Prostate gland (tissue), 2 donors: ENCODE data around the gene PPP1CB.

Experiments used
- POLR2A ChIP-seq: fragments of 450-650 bp; IDR thresholded peaks from one replicate; pipeline ENCODE4 v1.6.1; 2016; ENCODE audit warnings: antibody characterized with exemption, mild to moderate bottlenecking
- TF ChIP-seq, protein P1 (sequence below), 4 experiments: fragments of 200-600 bp in 2 of 4; fragments of 450-650 bp in 2 of 4; sonication (generic) in 2 of 4; IDR thresholded peaks; 1 replicate in 3 of 4; 2 replicates in 1 of 4; pipeline ENCODE4 v1.5.1; 2016 to 2019; ENCODE audit warnings: antibody characterized with exemption in 4 of 4, mild to moderate bottlenecking in 2 of 4, moderate library complexity in 2 of 4

DNA sequence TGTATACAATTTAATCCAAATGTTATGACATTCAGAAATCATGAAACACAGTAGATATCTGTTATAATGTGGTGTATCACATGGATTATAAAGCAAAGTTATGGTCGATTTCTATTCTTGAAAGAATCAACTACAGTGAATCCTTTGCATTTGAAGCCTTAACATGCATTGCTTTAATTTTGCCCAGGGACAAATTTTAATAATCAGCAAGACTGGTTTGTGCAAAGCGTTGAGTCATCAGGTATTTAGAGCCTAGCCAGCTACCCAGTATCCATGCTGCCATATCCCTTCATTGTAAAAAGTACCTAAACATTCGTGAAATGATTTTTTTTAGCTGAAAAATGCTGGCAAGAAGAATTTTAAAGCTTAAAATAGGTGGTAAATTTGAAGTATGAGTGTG, 50.1 kb downstream of the PPP1CB start:
- TF ChIP-seq, protein P1, sequence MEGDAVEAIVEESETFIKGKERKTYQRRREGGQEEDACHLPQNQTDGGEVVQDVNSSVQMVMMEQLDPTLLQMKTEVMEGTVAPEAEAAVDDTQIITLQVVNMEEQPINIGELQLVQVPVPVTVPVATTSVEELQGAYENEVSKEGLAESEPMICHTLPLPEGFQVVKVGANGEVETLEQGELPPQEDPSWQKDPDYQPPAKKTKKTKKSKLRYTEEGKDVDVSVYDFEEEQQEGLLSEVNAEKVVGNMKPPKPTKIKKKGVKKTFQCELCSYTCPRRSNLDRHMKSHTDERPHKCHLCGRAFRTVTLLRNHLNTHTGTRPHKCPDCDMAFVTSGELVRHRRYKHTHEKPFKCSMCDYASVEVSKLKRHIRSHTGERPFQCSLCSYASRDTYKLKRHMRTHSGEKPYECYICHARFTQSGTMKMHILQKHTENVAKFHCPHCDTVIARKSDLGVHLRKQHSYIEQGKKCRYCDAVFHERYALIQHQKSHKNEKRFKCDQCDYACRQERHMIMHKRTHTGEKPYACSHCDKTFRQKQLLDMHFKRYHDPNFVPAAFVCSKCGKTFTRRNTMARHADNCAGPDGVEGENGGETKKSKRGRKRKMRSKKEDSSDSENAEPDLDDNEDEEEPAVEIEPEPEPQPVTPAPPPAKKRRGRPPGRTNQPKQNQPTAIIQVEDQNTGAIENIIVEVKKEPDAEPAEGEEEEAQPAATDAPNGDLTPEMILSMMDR (IDR thresholded peaks at IDR 0.05) = no peak
- TF ChIP-seq POLR2A = no peak
